Measurements from ENCODE around the gene EHBP1L1. TPM values are rescaled to one million over a fixed set of nuclear protein-coding genes. Genes with fewer than 3 reads are reported as not detected.

EHBP1L1 gene
- polyA plus RNA-seq (8.5 to 14.0 TPM (median 10.4 TPM) in 3 replicates), polyA minus RNA-seq (9.8 to 25.0 TPM (median 16.6 TPM) in 3 replicates)
- polyA plus RNA-seq (2011; ENCODE audit: low read depth) = 28.9 TPM
- polyA plus RNA-seq (2011; cell fraction: cytosol; rRNA removed) = 5.2 and 16.1 TPM in 2 replicates
- polyA plus RNA-seq (2011; cell fraction: nucleus; rRNA removed) = 35.7 and 50.9 TPM in 2 replicates
- 12.7 and 19.8 TPM in 2 replicates for polyA plus RNA-seq (2012; ENCODE audit: low replicate concordance)
- 36.8 TPM for polyA minus RNA-seq (2011; cell fraction: cytosol; rRNA and poly(A)+ RNA removed)
- polyA minus RNA-seq (2011; cell fraction: nucleus; rRNA and poly(A)+ RNA removed) = 21.4 and 21.5 TPM in 2 replicates

GRCh38 chr11:65575568-65576231 lies at the start of gene EHBP1L1:
EHBP1L1 (plus strand) TSS chr11:65576053; CDS start chr11:65576303, 250 bp downstream.
- peak within 1 kb of the TSS; percentile 51 to 74 (median 71) for H3K4me3 ChIP-seq (ENCODE audit: control insufficient read depth in 2 of 3, extremely low read depth in 1 of 3, insufficient read depth in 2 of 3, low read depth in 1 of 3, low read length in 3 of 3)
- H3K4me2 ChIP-seq (ENCODE audit: control insufficient read depth, extremely low read depth, insufficient read depth, low read depth, low read length) = peak within 1 kb of the TSS; percentile 64
- no peak for DNase-seq (ENCODE audit: low read depth, low spot score)
- peaks cover 6 to 7% of the 10 kb centered on the region in 2 experiments for H3K36me3 ChIP-seq (ENCODE audit: control insufficient read depth in 2 of 2, extremely low read depth in 1 of 2, insufficient read depth in 2 of 2, low read length in 2 of 2)
- H3K9me3 ChIP-seq (ENCODE audit: control insufficient read depth, low read depth, low read length) = no peaks in the 10 kb centered on the region
- H3K9ac ChIP-seq (ENCODE audit: control insufficient read depth, extremely low read depth, insufficient read depth, low read length) = peak within 1 kb of the TSS; percentile 56
- H4K20me1 ChIP-seq (ENCODE audit: control insufficient read depth, extremely low read depth, insufficient read depth, low read length) = peaks cover 8% of the 10 kb centered on the region
- peak within 1 kb of the TSS; percentile 70 for H3K27ac ChIP-seq (ENCODE audit: control insufficient read depth, insufficient read depth, low read length)
- H3K9me1 ChIP-seq (ENCODE audit: control insufficient read depth, extremely low read depth, insufficient read depth, low read length) = no peaks in the 10 kb centered on the region
- H3K27me3 ChIP-seq (ENCODE audit: control insufficient read depth, extremely low read depth, insufficient read depth, low read length) = no peaks in the 10 kb centered on the region
- TF ChIP-seq CTCF (optimal IDR thresholded peaks at IDR 0.05 in 1 of 3, IDR thresholded peaks at IDR 0.05 in 1 of 3, conservative IDR thresholded peaks at IDR 0.05 in 1 of 3; ENCODE audit: extremely low read depth in 1 of 3, insufficient read depth in 2 of 3, low read length in 3 of 3) (no peak), EZH2 (IDR thresholded peaks at IDR 0.05; ENCODE audit: low read length) (no peak)
- H3K4me1 ChIP-seq (ENCODE audit: control insufficient read depth, extremely low read depth, insufficient read depth, low read length) = peaks cover 55% of the 10 kb centered on the region
- dilution Hi-C loops (cut with MboI; ENCODE audit: extremely low pct_ligation_motif_present, low sequenced_read_pairs) = no loop called here
- H3K79me2 ChIP-seq (ENCODE audit: control insufficient read depth, insufficient read depth, low read length) = peaks cover 18% of the 10 kb centered on the region
- no peak for FAIRE-seq
- no peak within 1 kb of the TSS for H2AFZ ChIP-seq (ENCODE audit: control insufficient read depth, low read length)

- H3K27ac ChIP-seq (ENCODE audit: control insufficient read depth, insufficient read depth, low read length) = no peak overlapping the region
Observed at GRCh38 chr11:65526744-65527143, 49.1 kb upstream of the EHBP1L1 start.

More at GRCh38 chr11:65526744-65527143, 49.1 kb upstream of the EHBP1L1 start:
- Histone ChIP-seq H4K20me1 (ENCODE audit: control insufficient read depth, extremely low read depth, insufficient read depth, low read length) (no peaks in the 10 kb centered on the region), H3K9me1 (ENCODE audit: control insufficient read depth, extremely low read depth, insufficient read depth, low read length) (peaks cover 2% of the 10 kb centered on the region), H3K27me3 (ENCODE audit: control insufficient read depth, extremely low read depth, insufficient read depth, low read length) (peaks cover 5% of the 10 kb centered on the region), H3K4me3 (ENCODE audit: control insufficient read depth in 2 of 3, extremely low read depth in 1 of 3, insufficient read depth in 2 of 3, low read depth in 1 of 3, low read length in 3 of 3) (no peak overlapping the region), H3K4me2 (ENCODE audit: control insufficient read depth, extremely low read depth, insufficient read depth, low read depth, low read length) (no peak overlapping the region), H3K36me3 (ENCODE audit: control insufficient read depth in 2 of 2, extremely low read depth in 1 of 2, insufficient read depth in 2 of 2, low read length in 2 of 2) (peaks cover 19 to 31% of the 10 kb centered on the region in 2 experiments), H3K9ac (ENCODE audit: control insufficient read depth, extremely low read depth, insufficient read depth, low read length) (no peak overlapping the region), H3K4me1 (ENCODE audit: control insufficient read depth, extremely low read depth, insufficient read depth, low read length) (peaks cover 10% of the 10 kb centered on the region), H2AFZ (ENCODE audit: control insufficient read depth, low read length) (no peak overlapping the region), H3K79me2 (ENCODE audit: control insufficient read depth, insufficient read depth, low read length) (peaks cover 23% of the 10 kb centered on the region), H3K9me3 (ENCODE audit: control insufficient read depth, low read depth, low read length) (no peaks in the 10 kb centered on the region)
- dilution Hi-C loops (cut with MboI; ENCODE audit: extremely low pct_ligation_motif_present, low sequenced_read_pairs) = no loop called here
- no peak for DNase-seq (ENCODE audit: low read depth, low spot score)
- FAIRE-seq = no peak
- no peak for TF ChIP-seq CTCF (optimal IDR thresholded peaks at IDR 0.05 in 1 of 3, IDR thresholded peaks at IDR 0.05 in 1 of 3, conservative IDR thresholded peaks at IDR 0.05 in 1 of 3; ENCODE audit: extremely low read depth in 1 of 3, insufficient read depth in 2 of 3, low read length in 3 of 3)
- TF ChIP-seq EZH2 (IDR thresholded peaks at IDR 0.05; ENCODE audit: low read length) = no peak
